ENCODE measurements around the gene MEIS2.

Gene MEIS2

DNA sequence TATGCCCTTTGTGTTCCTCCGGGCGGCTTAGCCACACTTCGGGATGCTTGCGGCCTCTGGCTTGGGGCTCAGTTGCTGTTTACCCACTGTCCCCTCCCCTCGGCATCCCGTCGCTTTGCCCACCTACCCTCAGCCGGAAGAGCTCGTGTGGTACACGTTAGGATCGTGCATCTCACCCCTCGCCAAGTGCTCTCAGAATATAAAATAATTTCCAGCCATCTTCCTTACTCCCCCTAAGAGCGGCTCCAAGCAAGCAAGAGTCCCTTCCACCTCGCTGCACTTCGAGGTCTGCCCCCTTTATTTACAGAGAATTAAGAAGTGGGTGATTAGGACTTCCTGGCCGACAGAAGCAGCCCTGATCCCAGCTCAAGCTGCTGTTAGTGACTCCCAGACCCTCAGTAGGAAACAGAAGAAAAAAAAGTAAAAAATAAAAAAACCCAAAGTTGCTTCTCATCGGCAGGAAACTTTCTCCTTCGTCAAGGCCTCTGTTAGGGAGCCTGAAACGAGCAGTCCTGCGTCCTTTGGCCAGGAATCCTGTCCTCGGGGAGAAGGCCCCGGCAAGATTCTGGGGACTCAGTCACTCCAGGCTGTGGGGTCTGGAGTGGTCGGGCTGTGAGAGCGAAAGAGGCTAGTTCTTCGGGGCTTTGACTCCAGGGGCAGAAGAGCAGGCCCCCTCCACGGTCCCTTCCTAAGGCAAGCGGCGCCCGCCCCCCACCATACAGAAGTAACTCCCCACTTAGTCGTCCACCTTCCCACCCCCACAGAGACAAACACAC, 3.0 kb downstream of the MEIS2 start:
- peak; percentile 91 for DNase-seq

DNA sequence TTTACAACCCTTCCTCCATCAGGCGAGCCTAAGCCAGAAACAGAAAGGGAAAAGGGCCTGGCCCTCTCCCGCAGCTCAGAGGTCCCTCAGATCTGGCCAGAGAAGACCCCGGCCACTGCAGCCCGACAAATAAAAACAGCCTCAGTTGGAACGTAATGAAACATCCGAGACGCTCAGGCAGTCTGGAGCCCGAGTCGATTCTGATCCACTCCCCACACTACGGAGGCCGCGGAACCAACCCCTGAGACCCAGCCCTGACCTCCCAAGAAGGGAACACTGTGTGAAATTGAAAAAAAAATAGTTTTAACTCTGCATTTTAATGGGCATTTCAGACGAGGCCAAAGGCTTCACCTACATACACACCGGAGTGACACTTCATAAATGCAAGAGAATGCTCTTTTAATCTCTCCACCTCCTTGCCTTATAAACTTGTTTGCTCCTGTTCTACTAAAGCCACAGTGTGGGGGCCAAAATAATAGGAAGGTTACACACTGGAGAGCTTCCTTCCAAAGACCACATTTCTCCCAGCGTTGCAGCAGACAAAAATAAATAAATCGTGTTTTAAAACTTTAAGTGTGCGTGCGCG, 3.7 kb downstream of the MEIS2 start:
- DNase-seq = no peak

DNA sequence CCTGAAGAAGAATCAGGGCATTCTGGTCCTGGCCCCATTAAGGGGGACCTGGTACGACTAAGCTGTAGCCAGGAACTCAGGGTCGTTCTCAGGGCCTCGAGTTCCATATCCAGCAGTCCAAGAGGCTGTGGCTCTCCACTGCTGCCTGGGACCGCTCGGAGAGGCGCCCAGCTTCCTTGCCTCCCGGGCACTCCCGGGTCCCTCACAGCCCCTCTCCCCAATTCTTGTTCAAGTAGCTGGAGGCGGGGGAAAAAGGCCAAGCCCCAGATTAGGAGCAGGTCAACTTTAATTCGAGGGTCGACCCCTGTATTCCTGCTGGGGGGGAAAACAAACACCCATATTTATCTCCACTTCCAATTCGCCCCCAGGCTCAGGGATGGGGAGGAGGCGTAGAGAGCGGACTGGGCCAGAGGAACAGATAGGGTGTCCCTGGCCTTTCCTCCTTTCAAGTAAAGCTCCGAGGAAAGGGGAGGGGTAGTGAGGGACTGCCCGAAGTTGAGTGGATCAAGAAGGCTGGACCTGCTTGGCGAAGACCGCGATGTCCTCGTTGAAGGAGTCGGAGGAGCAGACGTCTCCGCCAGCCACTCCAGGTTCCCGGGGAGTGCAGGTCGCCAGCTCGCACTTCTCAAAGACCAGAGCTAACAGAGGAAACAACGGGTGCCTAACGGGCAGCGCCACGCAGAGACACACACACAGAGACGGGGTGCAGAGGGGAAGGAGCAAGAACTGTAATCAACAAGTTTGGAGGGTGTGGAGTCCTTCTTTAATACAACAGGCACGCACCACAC, 4.4 kb downstream of the MEIS2 start:
- DNase-seq = peak; percentile 61

DNA sequence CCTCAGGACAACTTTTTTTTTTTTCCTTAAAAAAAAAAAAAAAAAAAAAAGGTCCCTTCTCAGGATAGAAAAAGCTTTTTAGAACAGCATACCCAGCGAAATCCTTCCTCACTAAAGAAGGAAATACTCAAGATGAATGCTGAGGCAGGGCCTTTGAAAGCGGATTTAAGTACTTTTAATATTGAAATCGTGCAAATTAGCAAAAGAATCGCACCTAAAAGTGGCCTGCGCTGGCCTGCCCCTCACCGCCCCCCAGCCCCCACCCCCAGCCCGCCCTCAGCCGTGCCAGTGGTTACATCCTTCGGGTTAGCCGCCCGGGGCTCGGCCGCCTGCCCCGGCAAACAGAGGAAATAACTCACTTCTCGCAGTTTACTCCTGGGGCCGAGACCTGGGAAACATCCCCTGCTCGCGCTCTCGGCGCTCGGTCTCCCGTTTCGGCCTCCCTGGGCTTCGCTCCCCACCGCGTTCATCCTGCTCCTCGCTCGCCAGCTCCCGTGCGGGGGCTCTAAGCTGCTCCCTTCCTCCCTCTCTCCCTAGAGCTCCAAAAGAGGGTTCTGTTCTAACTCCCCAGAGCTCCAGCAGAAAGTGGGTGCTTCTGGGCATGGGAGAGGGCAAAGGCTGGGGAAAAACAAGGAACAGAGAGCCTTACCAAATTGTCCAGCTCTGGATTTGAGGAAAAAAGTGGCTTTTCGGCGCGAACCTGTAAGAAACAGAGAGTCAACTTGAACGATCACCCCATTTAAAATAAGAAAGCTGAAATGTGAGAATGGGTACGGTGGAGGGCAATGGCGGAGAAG, 5.2 kb downstream of the MEIS2 start:
- DNase-seq = peak; percentile 58

DNA sequence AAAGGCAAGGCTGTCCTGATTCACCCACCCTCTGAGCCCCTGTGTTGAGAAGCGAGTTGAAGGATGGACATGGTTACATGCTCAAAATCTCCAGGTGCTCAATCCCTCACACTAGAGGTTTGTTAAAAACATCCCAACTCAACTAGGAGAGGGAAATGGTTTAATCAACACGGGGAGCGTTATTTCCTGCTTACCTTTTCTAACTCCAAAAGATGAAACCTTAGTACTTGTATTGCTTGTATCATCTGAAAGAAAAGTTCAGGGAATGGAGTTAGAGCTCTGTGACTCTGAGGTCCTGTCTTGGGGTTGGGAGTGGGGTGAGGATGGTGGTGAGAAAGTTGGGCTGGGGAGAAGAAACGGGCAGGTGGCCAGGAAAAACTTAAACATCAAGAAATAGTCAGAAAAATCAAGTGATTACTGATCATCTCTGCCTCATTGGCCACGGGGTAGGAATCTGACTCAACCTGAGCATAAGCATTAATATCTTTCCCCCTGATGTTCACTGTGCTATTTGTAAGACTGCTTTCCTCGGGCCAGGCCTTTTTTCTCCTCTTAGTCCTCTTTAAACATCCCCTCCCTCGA, 5.9 kb downstream of the MEIS2 start:
- no peak for DNase-seq

DNA sequence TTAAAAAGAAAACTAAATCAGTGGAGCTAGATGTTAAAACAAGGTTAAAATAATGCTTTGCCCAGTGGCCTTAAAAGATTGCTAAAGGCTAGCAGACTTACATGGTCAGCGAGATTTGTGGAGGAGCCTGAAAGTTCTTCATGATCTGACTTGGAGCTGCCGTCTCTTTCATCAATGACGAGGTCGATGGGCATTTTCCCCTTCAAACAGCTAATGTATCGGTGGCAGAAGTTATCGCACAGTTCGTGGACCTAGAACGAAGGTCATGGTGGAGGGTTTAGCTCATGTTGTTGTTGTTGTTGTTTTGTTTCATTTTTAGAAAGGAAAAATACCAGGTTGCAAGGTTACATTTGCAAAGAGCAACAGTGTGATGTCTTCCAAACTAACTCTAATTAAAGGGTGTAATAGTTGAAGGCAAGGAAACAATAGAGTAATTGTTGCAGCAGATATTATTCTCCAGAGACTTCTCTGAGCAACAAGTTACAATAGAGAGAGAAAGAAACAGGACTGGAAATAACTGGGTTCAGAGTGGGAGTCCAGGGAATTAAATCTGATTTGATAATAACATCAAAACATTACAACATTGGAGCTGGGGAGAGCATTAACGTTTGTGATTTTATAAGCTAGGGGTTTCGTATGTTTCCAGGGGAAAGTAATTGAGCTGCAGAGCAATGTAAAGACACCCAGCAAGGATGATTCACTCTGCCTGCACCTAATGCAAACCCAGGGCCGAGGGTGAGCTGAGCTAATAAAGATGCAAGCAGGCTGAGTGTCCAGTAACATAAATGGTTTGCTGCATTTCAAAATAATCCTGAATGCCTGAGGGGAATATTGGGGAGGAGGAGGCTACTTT, 6.6 kb downstream of the MEIS2 start:
- peak; percentile 68 for DNase-seq

DNA sequence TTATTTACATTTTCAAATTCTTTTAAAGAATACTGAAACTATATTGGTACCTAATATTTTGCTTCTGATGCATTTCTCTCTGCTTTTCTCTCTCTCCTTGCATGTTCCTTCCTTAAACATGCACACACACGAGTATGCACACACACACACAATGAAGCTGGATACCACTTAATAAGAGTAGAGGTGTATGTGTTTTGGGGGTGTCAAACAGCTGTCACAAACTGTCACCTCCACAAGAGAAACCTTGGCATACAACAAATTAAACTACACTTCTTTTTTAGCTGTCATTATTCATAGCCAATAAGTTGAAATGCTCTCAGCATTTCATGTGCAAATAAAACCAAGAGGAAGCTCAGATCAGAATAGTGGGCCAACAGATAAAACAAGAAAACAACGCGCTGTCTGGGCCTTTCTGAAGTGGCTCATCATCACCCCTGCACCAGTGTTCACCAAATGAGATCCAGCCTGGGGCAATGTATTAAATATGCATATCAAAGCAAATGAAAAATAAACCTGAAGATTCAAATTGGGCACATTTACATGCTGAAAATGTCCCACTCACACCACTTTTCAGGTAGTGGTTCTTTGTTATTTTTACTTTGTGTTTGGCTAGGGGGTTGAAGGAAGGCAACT, 9.7 kb downstream of the MEIS2 start:
- peak; percentile 51 for DNase-seq

DNA sequence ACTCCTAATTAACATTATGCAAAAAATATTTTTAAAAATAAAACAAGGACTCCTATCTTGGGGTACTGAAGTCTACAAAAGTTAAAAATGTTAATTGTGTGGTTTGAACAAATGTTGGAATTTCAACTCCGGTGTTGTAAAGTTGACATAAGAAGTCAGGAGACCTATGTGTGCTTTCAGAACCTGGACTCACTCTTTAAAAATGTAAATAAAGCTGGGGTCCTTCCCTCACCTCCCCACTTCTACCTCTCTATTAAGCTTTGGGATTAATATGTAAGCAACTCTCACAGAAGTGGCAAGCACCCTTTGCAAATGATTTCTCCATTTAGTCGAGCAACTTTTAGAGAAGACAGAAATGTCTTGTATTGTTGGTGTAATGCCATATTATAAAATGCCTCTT, 11.9 kb downstream of the MEIS2 start:
- DNase-seq = no peak

DNA sequence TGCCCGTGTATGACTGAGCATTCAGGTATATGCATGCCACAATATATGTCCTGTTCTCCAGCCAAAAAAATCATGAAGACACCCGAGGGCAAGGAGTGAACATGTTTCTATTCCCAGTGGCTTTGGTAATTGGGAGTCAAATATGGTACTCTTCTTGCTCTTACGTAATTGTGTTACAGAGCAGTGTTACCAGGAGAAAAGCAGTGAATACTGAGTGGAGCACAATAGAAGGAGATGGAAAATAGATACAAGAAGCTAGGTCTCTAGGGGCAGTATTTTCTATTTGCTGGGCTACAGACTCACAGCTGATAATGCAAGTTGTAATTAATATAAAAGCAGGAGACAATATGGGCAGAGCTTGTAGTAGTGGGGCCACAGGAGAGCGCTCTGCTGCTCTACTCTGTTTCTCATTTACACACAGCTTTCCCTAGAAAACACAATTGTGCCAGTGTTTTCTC, 13.2 kb downstream of the MEIS2 start:
- DNase-seq = peak; percentile 88

DNA sequence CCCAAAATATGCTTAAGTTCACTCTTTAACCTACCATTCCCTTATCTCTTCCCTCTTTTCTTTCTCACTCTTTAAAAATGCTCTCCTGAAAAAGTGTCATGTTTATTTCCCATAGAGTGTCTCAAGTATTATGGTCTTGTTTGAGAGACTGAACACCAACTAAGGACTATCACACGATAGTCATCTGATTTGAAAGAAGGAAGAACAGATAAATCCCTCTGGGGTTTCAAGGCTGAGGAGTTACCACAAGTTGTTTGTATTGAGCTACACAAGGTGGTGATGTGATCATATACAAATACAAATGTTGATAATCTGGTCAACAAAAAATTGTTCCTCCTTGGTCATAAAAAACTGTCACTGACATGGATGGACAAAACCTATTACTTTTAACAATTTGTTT, 13.8 kb downstream of the MEIS2 start:
- DNase-seq = no peak

DNA sequence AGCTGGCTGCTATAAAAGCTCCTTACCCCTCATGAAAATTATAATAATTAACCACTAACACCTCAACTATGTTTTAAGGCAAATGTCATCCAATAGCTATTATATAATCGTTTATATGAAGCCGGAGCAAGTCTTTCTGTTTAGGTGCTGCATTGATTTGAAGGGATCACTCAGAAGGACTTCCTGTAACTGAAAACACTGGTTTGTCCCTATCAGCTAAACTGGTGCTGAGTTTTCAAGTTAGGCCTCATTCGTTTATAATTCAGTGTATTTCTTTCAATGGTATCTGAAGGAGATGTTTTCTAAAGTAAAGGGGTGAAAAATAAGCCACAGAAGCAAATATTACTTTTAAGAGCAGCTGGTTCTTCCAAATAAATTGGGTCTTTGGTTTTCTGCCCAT, 14.2 kb downstream of the MEIS2 start:
- no peak for DNase-seq

DNA sequence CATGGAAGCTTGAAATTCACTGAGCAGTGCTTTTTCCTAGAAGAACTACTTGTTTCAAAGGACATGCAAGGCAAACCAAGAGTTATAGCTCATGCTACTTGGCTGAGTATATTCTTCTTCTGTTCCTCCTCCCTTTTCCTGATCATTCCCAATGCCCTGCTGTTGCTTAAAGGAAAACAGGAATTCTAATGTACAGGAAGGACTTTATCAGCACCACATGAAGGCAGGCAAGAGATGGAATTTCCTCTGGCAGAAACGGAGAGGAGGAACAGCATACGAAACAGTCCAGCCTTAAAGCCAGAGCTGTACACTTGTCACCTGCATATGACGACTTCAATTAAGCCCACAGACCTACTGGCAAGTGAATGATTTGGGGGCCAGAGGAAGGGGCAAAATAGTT, 15.7 kb downstream of the MEIS2 start:
- no peak for DNase-seq

DNA sequence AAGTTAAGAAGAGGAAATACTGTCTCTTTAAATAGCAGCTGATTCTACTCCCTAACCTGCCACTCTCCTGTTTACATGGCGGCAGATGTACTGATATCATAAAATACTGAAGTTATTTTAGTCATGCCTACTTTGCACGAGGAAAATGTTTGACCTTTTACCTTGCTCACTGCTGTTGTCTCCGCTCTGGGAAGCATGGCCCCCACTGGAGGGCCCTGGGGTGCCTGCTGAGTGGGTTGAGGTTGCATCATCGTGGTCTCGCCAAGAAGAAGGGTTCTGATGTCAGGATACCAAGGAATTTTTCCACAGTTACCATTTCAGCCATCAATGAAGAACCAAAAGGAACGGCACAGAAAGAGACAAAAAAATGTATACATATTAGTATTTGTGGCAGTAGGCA, 16.7 kb downstream of the MEIS2 start:
- no peak for DNase-seq

DNA sequence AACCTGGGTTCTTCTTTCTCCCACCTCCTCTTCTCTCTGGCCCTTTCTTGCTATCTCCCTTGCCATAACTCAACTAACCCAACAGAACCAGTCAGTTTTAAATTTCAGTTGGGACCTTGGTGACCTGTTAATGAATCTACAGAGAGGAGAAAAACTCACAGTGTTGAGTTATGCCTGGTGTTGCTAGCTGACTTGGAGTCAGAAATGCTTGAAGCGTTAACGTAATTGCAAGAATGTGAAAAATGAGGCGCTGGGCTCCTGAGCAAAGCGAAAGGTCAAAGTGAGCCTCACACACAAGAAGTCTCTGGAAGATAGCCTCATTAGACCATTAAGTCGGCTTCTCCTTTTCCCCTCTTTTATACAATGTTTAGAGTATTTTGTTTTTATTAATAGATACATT, 18.4 kb downstream of the MEIS2 start:
- peak; percentile 23 for DNase-seq

DNA sequence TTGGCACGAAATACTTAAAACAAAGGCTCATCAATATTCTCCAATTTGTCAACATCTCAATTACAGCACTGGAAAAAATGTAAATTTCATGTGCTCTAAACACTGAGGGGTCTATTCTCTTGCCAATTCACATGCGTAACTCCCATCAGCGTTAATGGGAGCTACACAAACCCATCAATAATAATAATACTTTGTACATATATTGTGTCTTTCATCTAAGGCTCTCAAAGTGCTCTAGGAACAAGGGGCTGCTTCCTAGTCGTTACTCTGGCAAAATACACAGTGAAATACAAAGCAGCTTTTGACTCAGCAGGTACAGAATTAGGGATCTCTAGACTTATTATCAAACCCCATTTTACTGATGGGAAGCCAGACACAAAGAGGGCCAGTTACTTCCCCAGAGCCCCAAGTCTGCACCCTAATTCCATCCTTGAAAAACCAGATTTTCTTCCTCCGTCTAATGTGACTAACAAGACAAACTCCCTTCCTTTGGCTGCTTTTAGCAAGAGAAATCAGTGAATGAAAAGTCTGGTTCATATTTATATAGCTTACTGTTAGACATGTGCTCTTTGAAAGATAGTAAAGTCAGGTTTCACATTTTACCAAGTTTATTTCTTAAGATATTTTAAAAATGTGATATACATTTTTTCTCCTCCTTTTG, 20.0 kb downstream of the MEIS2 start:
- DNase-seq = peak; percentile 33

DNA sequence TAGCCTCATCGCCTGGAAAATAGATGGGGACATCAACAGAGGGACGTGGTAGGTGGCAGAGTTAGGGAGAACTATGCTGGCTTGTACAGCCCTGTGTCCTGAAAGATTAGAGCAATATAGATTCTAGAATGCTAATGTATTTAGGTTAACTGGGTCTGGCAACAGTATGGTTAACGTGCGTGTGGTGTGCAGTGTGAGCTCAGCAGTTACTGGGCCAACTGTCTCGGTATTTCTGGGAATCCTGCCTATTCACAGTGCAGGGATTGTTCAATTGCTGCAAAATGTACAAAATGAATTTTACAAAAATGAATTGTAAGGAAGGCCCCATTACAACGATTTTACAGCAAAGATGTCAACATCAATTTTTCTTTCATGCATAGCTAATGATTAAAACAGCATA, 20.6 kb downstream of the MEIS2 start:
- DNase-seq = peak; percentile 37

DNA sequence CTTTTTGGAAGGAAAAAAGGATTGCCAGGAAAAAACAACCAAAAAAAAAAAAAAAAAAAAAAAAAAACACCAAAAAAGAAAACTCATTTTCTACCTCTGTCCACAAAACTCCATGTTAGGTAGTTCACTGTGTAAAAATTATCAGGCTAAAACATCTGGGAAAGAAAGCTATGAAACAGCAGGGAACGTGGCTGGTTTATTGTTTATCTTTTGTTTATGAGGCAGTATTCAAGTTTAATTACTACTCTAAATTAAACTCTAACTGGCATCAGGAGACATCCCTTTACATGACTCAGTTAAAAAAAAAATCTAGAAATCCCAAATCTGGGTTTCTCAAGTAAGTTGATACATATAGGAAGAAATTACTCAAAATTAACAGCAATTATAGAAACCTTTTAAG, 21.8 kb downstream of the MEIS2 start:
- DNase-seq = peak; percentile 79

DNA sequence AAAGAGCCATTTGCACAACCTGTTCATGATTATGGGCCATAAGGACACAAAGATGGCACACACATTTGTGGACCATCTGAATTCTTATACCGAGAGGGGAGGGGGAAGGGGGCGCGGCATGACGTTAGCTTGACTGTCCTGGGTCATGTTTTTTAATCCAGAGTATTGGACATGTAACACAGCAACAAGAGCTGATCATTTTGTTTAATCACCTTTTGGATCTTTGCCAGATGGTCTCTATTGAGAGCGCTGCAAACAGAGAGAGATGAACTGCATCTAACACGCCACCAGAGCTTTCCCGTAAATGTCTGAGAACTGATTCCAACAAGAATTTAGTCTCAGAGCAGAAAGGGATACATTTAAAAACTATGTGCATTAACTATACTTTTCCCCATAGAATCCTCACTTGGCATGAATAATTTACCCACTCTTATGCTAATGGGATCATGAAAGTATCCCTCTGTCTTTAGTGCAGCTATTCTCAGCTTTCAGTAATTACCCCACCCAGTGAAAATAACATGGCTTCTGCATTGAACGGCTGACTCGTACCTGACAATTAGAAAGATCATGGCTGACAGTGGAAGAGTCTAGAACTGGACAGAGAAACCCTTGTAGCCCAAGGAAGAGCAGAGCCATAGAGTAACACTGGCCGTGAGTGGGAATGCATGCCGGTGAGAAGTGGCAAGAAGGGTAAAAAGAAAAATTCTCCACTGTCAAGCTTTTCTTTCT, 22.6 kb downstream of the MEIS2 start:
- peak; percentile 82 for DNase-seq

DNA sequence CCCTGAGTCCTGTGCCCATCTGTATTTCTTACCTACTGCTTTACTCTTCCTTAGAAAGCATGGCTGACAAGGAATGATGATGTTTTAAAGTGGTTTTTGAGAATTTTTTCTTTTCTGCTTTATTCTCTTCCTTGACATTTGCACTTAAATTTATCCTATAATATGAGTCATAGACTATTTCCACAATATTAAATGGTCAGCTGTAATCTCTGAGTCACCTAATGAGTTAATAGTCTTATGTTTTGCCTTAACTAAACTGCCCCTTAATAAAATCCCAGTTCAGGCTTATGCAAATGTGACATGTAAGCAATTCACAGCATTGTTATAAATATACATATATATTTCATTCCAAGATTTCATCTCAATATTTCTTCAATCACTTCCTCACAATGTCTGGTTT, 23.8 kb downstream of the MEIS2 start:
- no peak for DNase-seq

DNA sequence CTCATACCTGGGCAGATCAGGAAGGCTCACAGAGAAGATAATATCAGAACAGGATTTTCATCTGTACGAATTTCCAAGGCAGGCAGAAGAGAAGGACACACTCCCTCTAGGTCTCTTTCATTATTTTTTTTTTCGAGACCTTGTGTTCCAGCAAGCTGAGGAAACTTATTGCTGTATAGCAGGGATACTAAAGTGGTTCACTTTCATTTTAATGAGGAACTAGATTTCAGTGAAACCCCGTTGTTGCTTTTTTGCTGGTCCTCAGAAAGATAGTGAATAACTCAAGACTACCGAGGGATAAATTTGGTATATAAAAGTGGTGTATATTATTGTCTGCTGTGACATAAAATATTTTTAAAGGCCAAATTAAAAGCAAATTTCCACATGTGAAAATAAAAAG, 24.6 kb downstream of the MEIS2 start:
- no peak for DNase-seq
